Heart left ventricle (tissue), 16 donors: ENCODE data around the gene TGFBR3. TPM values are rescaled to one million over a fixed set of nuclear protein-coding genes. Genes with fewer than 3 reads are reported as not detected.

ENCODE experiments used
- ATAC-seq, 4 donors: fragments of 200-7000 bp; cut with Tn5 transposase; one replicate each; pipeline ENCODE4 v1.9.1; 2020 to 2022; ENCODE audit warnings: moderate library complexity in 4 of 4, mild to moderate bottlenecking in 3 of 4, moderate number of reproducible peaks in 1 of 4
- DNase-seq, 5 donors: peaks; one replicate each; pipeline ENCODE4 v3.0.0-alpha.2; 2020
- H3K27ac ChIP-seq, 12 donors: fragments of 200-600 bp; sonication (generic) in 4 of 12; one replicate each; pipeline versions ENCODE4 v1.5.0 to v1.8.0; 2016 to 2022; ENCODE audit warnings: mild to moderate bottlenecking in 2 of 12
- H3K27me3 ChIP-seq, 9 donors: fragments of 200-600 bp; sonication (generic) in 2 of 9; one replicate each; pipeline versions ENCODE4 v1.5.1 to v1.8.0; 2016 to 2022; ENCODE audit warnings: mild to moderate bottlenecking in 3 of 9
- H3K36me3 ChIP-seq, 9 donors: fragments of 200-600 bp; sonication (generic) in 2 of 9; one replicate each; pipeline versions ENCODE4 v1.5.0 to v1.8.0; 2018 to 2022; ENCODE audit warnings: mild to moderate bottlenecking in 2 of 9
- H3K4me1 ChIP-seq, 12 donors: fragments of 200-600 bp; sonication (generic) in 4 of 12; one replicate each; pipeline versions ENCODE4 v1.5.0 to v1.8.0; 2016 to 2022; ENCODE audit warnings: mild to moderate bottlenecking in 3 of 12
- H3K4me3 ChIP-seq, 12 donors: fragments of 200-600 bp; sonication (generic) in 4 of 12; one replicate each; pipeline versions ENCODE4 v1.5.0 to v1.8.0; 2017 to 2022; ENCODE audit warnings: mild to moderate bottlenecking in 9 of 12, moderate library complexity in 4 of 12
- H3K9me3 ChIP-seq, 12 donors: fragments of 200-600 bp; sonication (generic) in 4 of 12; one replicate each; pipeline versions ENCODE4 v1.5.0 to v1.8.0; 2016 to 2022; ENCODE audit warnings: mild to moderate bottlenecking in 1 of 12
- POLR2A ChIP-seq, 2 donors: fragments of 450-650 bp; IDR thresholded peaks; one replicate each; pipeline ENCODE4 v1.6.1; 2017; ENCODE audit warnings: antibody characterized with exemption in 2 of 2, mild to moderate bottlenecking in 2 of 2, moderate library complexity in 2 of 2
- WGBS, 4 donors: extraction: QIAGEN DNeasy Blood & Tissue Kit in 2 of 4; methylation state at CpG; one replicate each; pipeline versions ENCODE4 v1.1.5 to v1.1.7; 2013 to 2018; 5-methylcytosine and 5-hydroxymethylcytosine counted together
- intact Hi-C, 10 donors: fragments of 100-400 bp; cut with DNase I; formaldehyde crosslinking; loops; one replicate each; pipeline versions ENCODE4 v1.11.1 to v1.14.2; 2022
- polyA plus RNA-seq, 2 donors: library from polyadenylated mRNA; stranded (reverse); fragments of 200-250 nt; gene quantifications; one replicate each; pipeline ENCODE4 v1.2.3, GENCODE V29; 2013
- total RNA-seq, 9 donors: library from RNA; depleted of rRNA in 2 of 9; stranded (reverse); fragments of >200 nt in 2 of 9; fragmentation: NEBNext Ultra II Directional in 3 of 9; extraction: Animal tissue kit (Norgen Biotek cat#: 25700) in 3 of 9; gene quantifications; one replicate each; pipeline versions ENCODE4 v1.1.0 to v1.2.4, GENCODE V29; 2016 to 2023
- TF ChIP-seq, protein P1 (sequence below), 12 donors: fragments of 200-600 bp; sonication (generic) in 4 of 12; IDR thresholded peaks; one replicate each; pipeline versions ENCODE4 v1.5.0 to v1.8.0; 2018 to 2022; ENCODE audit warnings: antibody characterized with exemption in 12 of 12, mild to moderate bottlenecking in 5 of 12
- donor health status: ischemic (EF 13 %, LVEDD 7.1; RV severe dilation, severe dysfunction).
- donor health status: healthy with polysubstance abuse.
- donor health status: DM: no; HTN: yes; CAD: no.
- donor health status: DM: no; HTN: no; CAD: no.
- donor health status: ischemic (EF 25% LVEDD 6.9; RV normal size, moderate dysfunction).
- donor health status: ischemic (EF 25% LVEDD 5.7; RV mildly dilated, moderate dysfunction).
- donor health status: healthy.
- donor health status: DM: yes; HTN: yes; CAD: no.
- donor health status: ischemic (EF 35%, LVEDD 5.7; RV mildly dilated, moderate dysfunction).
- donor health status: nonischemic (EF 11% LVEDD 7.7; RV severe dilation, severe dysfunction).
- donor health status: DM: yes; HTN: yes; CAD: no.
- donor health status: PGD.
- donor health status: ischemic (EF 29% LVEDD 5.4; RV normal size, mild dysfunction).
- donor health status: nonischemic (EF 23%, LVEDD 6.1; RV moderate dilation, normal function).

The TGFBR3 gene
- total and polyA plus RNA-seq, 11 donors, result 6.9 to 51.8 (median 22.7) TPM

DNA sequence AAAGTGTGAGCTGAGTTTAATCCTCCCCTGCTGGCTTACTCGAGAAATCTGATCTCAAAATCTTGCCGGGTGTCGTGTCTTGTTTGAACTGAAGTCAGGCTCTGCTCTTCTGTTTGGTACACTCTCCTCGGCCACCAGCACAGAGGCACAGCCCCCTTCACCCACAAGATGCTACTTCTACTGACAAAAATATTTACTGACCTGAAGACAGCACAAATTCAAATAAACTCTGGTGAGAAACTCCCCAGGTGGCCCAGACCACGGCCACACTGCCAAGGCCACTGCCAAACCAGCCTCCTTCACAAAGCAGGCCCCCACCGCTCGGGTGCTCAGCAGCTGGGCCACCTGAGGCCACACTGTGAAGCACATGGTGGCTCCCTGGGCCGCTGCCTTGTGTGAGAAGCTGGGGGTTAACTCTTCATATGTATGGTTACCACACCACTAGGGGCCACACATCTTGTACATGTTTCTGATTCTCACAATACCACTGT lies 80.6 kb downstream of the TGFBR3 start:
- Histone ChIP-seq H3K9me3 (no peaks in the 10 kb centered on the region), H3K4me3 (no peak overlapping the region), H3K27me3 (no peaks in the 10 kb centered on the region), H3K36me3 (no peaks in the 10 kb centered on the region), H3K4me1 (peaks cover 0 to 68% (median 32%) of the 10 kb centered on the region in 12 donors), H3K27ac (peak overlapping the region in 2 of 12 donors; percentile 59 to 77)
- TF ChIP-seq POLR2A (IDR thresholded peaks at IDR 0.05), result no peak
- TF ChIP-seq, protein P1, sequence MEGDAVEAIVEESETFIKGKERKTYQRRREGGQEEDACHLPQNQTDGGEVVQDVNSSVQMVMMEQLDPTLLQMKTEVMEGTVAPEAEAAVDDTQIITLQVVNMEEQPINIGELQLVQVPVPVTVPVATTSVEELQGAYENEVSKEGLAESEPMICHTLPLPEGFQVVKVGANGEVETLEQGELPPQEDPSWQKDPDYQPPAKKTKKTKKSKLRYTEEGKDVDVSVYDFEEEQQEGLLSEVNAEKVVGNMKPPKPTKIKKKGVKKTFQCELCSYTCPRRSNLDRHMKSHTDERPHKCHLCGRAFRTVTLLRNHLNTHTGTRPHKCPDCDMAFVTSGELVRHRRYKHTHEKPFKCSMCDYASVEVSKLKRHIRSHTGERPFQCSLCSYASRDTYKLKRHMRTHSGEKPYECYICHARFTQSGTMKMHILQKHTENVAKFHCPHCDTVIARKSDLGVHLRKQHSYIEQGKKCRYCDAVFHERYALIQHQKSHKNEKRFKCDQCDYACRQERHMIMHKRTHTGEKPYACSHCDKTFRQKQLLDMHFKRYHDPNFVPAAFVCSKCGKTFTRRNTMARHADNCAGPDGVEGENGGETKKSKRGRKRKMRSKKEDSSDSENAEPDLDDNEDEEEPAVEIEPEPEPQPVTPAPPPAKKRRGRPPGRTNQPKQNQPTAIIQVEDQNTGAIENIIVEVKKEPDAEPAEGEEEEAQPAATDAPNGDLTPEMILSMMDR (IDR thresholded peaks at IDR 0.05), result no peak
- 69 to 81% (median 76%) methylated on average over 8 of the region's 8 CpGs for WGBS, 4 donors
- no peak for ATAC-seq
- intact Hi-C loops, result no loop called here
- no peak for DNase-seq

DNA sequence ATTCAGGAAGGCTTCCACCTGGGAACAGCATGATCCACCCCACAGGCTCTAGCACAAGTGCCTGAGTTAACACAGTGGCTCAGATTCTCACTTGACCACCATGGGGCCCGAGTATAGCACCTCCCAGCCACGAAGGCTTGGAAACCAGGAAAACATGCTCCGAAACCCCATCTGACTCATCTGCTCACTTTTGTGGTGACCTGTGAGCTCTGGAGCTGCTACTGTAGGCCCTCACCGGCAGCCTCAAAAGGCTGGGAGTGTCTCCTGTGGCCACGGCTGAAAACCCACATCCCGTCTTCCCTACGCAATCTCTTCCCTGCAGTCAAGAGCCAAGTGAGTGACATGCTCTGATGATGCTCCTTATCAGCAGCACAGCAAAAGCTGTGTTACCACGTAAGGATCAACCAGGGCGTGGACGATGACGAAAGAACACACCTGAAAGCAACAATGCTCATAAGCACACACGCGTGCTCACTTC lies 81.4 kb downstream of the TGFBR3 start:
- peak overlapping the region in 2 of 12 donors; percentile 59 to 77 for H3K27ac ChIP-seq
- peak overlapping the region in 1 of 12 donors; percentile 6 for H3K4me3 ChIP-seq
- no peaks in the 10 kb centered on the region for H3K9me3 ChIP-seq
- intact Hi-C loops, result loop anchor here in 1 of 10 donors (5.0 kb wide), 1 partner anchor 43 kb away; no protein-coding TSS in a partner anchor
- ATAC-seq (peak in 1 of 4 donors; percentile 22), DNase-seq (no peak)
- no peak for TF ChIP-seq POLR2A (IDR thresholded peaks at IDR 0.05)
- TF ChIP-seq, protein P1 (IDR thresholded peaks at IDR 0.05), result no peak
- H3K27me3 ChIP-seq, result no peaks in the 10 kb centered on the region
- WGBS, 4 donors, result 86 to 89% (median 87%) methylated on average over 12 to 13 of the region's 13 CpGs
- H3K36me3 ChIP-seq, result no peaks in the 10 kb centered on the region
- peaks cover 0 to 71% (median 36%) of the 10 kb centered on the region in 12 donors for H3K4me1 ChIP-seq

DNA sequence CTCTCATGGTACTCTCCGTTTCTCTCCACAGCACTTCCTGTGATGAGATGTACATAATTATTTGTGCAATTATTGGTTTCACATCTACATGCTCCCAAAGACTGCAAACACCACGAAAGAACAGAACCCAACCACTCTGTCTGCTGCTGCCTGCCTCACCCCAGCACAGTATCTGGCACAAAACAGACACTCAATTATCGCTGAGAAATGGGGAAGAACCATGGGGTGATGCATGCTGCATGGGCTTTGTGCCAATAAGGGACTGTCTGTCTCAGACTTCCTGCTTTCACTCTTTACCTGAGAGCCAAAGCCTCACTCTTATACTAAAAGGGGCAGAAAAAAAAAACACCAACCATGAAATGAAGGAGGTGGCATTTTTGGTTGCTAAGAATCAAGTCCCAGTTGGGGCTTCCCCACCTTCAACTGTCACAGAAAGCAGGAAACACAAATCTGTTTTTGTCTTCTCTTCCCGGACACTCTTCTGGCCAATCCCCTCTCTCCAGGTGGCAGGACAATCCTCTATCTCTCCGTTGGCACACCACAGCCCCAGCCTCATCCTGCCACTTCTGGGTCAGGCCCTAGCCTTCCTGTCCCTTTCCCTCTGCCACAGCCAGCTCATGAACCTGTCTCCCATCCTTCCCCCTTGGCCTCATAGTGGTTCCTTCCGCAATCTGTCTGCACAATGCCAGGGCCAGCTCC lies 82.0 kb downstream of the TGFBR3 start:
- peaks cover 0 to 73% (median 41%) of the 10 kb centered on the region in 12 donors for H3K4me1 ChIP-seq
- no peak for TF ChIP-seq POLR2A (IDR thresholded peaks at IDR 0.05)
- TF ChIP-seq, protein P1 (IDR thresholded peaks at IDR 0.05), result no peak
- intact Hi-C loops, result loop anchor here in 1 of 10 donors (5.0 kb wide), 1 partner anchor 43 kb away; no protein-coding TSS in a partner anchor
- H3K4me3 ChIP-seq, result peak overlapping the region in 1 of 12 donors; percentile 6
- peak in 2 of 4 donors; percentile 21 to 25 for ATAC-seq
- DNase-seq, result no peak
- H3K27me3 ChIP-seq, result no peaks in the 10 kb centered on the region
- H3K27ac ChIP-seq, result peak overlapping the region in 4 of 12 donors; percentile 22 to 77 (median 54)
- H3K36me3 ChIP-seq, result no peaks in the 10 kb centered on the region
- 47 to 69% (median 61%) methylated on average over 6 of the region's 6 CpGs for WGBS, 4 donors
- H3K9me3 ChIP-seq, result no peaks in the 10 kb centered on the region

DNA sequence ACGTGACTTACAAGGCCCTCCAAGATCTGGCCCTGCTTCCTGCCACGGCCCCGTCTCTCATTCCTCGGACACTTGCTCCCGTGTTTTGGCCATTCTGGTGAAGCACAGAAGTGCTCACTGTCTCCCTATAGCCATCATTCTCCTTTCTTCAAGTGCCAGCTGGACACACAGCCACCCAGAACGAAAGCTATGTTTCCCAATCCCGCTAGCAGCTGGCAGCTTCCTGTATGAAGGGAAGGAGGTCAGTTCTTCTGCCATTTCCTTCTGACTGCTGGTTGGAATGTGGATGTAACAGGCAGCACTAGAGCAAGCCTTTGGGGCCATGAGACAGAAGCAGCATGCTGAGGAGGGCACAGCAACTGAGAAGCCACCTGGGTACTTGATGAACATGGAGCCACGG lies 82.8 kb downstream of the TGFBR3 start:
- ATAC-seq (peak in 1 of 4 donors; percentile 15), DNase-seq (no peak)
- intact Hi-C loops, result loop anchor here in 1 of 10 donors (5.0 kb wide), 1 partner anchor 44 kb away; no protein-coding TSS in a partner anchor
- Histone ChIP-seq H3K4me1 (peaks cover 0 to 73% (median 50%) of the 10 kb centered on the region in 12 donors), H3K4me3 (no peak overlapping the region), H3K27me3 (no peaks in the 10 kb centered on the region), H3K36me3 (no peaks in the 10 kb centered on the region), H3K9me3 (no peaks in the 10 kb centered on the region), H3K27ac (peak overlapping the region in 3 of 12 donors; percentile 48 to 77 (median 59))
- TF ChIP-seq POLR2A (IDR thresholded peaks at IDR 0.05), result no peak
- TF ChIP-seq, protein P1 (IDR thresholded peaks at IDR 0.05), result no peak
- WGBS, 4 donors, result 64 to 86% (median 83%) methylated on average over 8 of the region's 8 CpGs
